Vagina (tissue), 2 donors: Measurements from ENCODE around the gene BIN2.

Source experiments
- POLR2AphosphoS5 ChIP-seq, 2 donors: sonication (generic); formaldehyde crosslinking; IDR thresholded peaks; one replicate each; pipeline ENCODE4 v1.9.0; 2017; ENCODE audit warnings: antibody characterized with exemption in 2 of 2, mild to moderate bottlenecking in 2 of 2, low read depth in 1 of 2; ENCODE audit not compliant: insufficient read depth in 1 of 2
- TF ChIP-seq, protein P1 (sequence below), 3 experiments: fragments of 450-650 bp in 2 of 3; fragments of 200-600 bp in 1 of 3; sonication (generic) in 1 of 3; IDR thresholded peaks; one replicate each; pipeline ENCODE4 v1.5.1; 2017 to 2019; ENCODE audit warnings: antibody characterized with exemption in 3 of 3, mild to moderate bottlenecking in 2 of 3, moderate library complexity in 2 of 3

- TF ChIP-seq, protein P1, sequence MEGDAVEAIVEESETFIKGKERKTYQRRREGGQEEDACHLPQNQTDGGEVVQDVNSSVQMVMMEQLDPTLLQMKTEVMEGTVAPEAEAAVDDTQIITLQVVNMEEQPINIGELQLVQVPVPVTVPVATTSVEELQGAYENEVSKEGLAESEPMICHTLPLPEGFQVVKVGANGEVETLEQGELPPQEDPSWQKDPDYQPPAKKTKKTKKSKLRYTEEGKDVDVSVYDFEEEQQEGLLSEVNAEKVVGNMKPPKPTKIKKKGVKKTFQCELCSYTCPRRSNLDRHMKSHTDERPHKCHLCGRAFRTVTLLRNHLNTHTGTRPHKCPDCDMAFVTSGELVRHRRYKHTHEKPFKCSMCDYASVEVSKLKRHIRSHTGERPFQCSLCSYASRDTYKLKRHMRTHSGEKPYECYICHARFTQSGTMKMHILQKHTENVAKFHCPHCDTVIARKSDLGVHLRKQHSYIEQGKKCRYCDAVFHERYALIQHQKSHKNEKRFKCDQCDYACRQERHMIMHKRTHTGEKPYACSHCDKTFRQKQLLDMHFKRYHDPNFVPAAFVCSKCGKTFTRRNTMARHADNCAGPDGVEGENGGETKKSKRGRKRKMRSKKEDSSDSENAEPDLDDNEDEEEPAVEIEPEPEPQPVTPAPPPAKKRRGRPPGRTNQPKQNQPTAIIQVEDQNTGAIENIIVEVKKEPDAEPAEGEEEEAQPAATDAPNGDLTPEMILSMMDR (IDR thresholded peaks at IDR 0.05) = no peak
- no peak for TF ChIP-seq POLR2AphosphoS5 (IDR thresholded peaks at IDR 0.05; ENCODE audit: insufficient read depth in 1 of 2, low read depth in 1 of 2)
These were observed 70.7 kb downstream of the BIN2 start for GRCh38 chr12:51253276-51253675.
